SKM-1 (cell line): ENCODE data around the gene SLC10A7.

Experiments
- DNase-seq: peaks from one replicate; lab custom pipeline; 2025; ENCODE audit not compliant: unreplicated experiment; lab: John Stamatoyannopoulos, UW

The SLC10A7 gene

DNA sequence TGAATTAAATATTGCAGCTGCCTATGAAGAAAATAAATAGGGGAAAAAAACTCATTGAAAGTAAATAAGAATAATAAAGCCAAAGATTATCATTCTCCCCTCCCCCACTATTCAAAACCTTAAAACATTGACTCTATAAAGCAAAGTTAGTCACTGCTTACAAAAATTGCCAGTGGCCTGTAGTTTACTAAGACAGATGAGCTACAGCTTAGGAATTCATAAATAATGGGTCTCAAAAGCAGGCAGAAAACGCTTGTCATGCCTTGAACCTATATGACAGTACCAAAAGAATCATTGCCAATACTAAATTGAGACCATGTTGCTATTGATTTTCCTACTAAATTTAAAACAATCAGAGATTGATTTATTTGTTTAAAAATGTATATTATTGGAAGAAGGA is 78.9 kb downstream of the SLC10A7 start:
- no peak for DNase-seq

DNA sequence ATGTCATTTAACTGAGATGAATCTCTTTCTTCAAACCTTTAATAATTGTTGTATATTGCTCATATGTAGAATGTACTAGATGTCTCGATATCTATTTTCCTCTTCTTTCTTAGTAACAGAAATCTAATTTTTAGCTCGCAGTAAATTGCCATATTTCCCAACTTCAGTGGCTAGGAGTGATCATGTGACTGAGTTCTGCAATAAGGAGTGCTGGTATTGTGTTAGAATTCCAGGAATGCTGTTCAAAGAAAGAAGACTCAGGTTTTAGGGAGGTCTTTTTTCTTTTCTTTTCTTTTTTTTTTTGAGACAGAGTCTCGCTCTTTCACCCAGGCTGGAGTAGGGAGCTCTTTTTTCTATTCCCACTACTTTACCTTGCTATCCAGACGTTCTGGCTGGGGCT is 81.7 kb downstream of the SLC10A7 start:
- DNase-seq, result no peak

DNA sequence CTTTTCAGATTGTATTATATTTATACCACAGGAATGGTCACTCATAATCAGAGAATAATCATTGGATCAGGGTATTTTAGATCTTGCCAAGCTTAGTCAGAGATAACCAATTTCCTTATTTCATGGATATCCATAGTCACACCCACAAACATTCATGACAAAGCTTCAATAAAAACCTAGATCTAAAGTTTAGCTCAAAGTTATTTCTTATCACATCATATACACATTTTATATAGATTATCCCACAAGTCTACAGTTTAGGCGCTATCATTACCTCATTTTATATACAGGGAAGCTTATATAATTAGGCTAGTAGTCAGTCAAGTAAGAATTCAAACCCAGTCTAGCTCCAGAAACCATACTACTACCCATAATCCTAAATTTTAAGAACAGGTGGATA is 82.3 kb downstream of the SLC10A7 start:
- DNase-seq, result no peak

DNA sequence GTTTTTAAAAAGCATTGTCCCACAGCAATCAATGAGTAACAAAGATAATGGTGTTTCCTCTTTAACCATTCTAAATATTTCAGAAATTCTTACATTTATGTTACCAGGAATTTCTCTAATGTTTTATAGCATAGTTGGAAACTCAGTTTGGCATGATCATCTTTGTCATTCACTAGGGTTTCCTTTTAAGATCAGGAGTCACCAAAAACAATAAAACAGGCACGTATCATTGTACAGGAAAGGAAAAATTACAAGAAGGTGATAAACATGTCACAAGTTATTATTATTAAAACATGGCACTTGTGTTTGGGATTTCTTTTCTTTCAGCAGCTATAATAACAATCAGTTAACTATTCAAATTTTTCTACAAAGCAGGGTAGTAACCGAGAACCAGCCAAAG is 84.0 kb downstream of the SLC10A7 start:
- DNase-seq, result no peak

DNA sequence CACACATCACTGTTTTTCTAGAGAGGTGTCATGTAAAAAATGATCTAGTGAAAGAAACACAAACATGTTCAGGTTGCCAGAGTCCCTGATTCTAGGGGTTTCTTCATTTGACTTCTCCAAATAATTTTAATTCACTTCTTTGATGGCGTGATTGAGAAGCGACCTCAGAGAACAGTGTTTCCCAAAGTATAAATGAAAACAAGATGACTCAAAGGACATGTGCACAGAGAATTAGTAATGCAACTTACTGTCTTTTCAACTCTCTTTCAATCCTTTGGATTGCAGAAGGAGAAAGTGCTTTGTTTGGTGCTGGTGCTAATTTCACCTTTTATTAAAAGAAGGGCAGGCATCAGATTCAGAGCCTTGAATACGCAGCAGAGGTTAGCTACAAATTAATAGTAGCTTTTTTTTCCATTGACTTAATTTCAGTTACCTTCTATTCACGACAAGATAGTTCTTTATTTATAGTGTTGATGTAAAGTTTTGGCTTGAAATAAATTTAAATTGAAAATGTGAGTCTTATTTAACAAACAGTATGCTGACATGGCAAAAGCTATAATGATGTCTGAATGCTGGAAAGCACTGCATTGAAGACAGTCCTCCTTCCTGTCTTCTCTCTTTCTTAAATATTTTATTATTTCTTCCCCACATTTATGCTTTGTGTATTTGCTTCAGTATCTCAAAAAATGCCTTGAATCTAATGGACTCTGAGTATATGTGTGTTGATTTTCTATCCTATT is 85.1 kb downstream of the SLC10A7 start:
- no peak for DNase-seq

DNA sequence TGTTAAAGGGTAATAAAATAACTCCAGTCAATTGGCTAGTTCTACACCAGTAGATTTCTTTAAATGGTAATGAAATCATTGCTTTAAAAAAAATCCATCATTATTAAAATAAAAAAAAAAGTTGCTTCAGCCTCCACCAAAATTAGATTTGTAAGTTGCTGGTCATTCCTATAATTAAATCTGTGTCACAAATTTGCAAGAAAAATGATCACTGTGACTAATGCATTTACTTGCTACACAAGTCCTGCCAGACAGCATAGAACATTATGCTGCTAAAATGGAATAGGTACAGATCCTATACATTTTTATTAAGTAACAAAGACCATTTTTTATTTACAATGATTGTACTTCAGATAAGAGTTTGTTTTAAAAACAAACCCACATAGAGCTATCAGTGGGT is 85.8 kb downstream of the SLC10A7 start:
- DNase-seq, result no peak

DNA sequence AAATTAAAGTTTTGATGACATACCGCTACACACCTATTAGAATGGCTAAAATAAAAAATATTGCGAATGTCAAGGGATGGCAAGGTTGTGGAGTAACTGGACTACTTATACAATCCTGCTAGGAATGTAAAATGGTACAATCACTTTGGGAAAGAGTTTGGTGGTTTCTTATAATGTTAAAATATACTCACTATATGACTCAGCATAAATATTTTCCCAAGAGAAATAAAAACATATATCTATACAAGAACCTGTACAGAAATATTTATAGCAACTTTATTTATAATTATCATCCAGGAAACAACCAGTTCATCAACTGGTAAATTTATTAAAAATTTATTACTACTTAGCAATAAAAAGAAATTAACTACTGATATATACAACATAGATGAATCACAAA is 89.7 kb downstream of the SLC10A7 start:
- no peak for DNase-seq

DNA sequence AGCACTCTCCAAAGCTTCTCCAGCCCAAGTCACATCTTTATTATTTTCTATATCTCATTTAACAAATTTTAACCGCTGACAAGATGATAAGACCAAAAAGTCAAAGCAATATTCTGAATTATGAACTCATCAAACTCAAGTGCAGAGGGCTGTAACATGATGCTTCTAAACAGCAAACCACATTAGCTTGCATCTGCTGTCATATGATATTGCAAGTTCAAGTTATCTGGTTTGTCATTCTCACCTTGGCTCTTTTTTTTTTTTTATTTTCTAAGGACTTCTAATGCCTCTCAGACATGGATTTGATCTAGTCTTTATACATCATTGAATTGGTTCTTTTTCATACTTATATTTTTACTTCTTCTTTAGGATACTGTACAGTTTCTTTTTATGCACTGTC is 93.4 kb downstream of the SLC10A7 start:
- DNase-seq, result no peak

DNA sequence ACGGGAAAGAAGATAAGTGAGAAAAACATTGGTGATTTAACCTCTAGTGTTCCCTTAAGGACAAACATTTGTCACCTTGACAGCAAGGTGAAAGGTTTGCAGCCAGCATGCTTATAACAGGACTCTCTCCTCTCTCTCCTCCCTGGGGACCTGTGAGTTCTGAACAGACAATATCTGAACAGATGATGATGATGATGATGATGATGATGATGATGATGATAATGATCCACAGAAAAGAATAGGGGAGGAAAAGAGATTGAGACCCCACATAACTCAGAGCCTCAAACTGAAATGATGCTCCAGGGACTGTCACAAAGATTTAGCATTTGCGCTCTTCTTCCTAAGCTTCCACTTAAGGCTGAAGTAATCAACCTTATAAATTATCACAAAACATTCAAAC is 103.9 kb downstream of the SLC10A7 start:
- DNase-seq, result no peak

DNA sequence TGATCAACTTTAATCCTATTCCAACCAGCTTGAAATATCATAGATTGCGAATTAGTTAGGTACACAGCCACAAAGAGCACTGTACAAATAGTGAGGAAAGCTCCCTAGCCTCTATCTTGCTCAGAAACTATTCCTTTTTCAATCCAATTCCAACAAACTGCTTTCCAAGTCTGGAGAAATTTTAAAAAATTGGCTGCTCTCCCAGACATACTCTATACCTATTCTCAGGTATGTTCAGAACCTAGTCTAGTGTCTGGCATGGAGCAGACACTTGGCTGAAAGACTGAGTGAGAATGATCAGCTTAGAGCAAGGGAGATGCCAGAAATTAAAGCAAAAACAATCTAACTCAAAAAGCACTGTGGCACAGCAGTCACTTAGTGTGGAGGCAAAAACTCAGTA is 105.9 kb downstream of the SLC10A7 start:
- no peak for DNase-seq

DNA sequence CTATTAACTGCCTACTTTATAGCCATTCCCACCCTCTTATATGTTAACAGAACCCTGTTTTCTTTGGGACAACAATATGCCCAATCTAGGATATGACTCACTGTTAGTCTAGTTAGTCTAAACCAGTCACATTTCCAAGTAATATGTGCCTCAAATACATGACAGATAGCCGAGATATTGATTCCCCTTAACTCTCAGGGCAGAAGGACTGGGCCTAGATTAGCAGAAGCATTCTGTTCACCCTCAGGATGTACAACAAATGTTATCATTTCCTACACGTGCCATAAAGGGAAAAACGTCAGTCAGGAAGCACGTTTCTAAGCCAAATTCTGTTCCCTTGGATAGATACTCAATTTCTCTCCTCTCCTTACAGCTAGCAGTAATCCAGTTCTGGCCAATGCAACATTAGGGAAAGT is 114.1 kb downstream of the SLC10A7 start:
- no peak for DNase-seq

DNA sequence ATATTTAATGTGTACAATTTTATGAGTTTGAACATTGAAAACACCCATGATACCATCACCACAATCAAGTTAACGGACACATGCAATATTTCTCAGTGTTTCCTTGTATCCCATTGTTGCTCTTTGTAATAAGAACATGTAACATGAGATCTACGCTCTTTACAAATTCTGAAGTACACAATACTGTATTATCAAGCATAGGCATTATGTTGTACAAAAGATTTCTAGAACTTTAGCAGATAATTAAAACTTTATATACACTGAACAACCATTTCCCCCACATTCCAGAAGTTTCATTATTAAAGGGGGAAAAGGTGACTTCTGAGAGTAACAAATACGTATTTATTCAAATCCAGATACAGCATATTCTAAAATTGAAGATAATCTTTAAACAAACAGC is 114.5 kb downstream of the SLC10A7 start:
- DNase-seq, result no peak

DNA sequence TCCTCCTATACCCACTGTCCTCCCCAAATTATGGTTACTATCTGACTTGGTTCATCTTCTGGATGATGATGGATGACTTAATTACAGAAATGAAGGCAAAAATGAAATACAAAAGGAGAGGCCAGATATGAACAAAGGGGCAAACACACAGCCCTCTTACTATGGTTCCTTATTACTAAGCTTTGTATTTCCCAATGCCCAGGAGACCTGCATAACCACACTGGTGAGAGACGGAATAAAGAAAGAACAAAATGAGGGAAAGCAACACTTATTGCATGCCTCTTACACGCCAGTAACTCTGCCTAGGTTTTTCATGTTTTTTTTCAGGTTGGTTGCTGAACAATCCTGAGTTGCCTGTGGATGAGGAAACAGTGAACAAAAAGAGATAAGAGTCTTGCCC is 120.5 kb downstream of the SLC10A7 start:
- DNase-seq, result no peak

DNA sequence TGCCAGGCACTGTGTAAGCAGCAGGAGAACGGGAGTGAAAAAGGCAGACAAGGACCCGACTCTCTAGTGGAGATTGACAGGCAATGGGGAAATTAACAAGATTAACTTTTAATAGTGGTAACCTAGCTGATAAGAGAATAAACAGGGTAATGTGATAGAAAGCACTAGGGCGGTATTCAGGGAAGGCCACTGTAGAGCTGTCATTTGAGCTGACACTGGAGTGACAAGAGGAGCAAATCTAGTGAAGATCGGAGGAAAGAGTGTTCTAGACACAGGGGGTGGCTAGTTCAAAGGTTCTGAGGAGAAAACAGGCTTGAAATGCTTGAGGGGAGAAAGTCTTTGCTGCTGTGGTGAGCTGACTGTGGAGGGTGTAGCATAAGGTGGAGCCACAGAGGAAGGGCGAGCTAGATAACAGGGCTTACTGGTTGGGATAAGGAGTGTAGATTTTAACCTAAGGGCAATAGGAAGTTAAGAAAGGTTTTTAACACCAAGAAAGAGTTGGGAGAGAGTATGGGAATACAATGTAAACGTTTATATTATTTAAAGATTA is 122.8 kb downstream of the SLC10A7 start:
- no peak for DNase-seq

DNA sequence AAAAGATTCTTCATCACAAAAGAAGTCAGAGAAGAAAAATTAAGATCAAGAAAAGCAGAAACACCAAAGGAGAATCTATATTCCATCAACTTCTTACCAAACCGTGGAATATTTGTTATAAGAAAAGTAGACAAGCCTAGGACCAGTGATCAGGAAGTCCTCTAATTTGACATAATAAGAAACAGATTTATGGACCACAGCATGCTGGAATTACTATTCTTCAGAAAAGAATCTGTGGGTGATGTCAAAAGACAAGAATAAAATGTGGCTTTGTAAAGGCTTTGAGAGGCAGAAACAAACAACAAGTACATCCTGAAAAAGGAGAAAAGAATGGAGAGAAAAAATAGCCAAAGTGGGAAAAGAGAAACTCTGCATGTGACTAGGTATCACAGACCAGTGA is 123.3 kb downstream of the SLC10A7 start:
- DNase-seq, result no peak

DNA sequence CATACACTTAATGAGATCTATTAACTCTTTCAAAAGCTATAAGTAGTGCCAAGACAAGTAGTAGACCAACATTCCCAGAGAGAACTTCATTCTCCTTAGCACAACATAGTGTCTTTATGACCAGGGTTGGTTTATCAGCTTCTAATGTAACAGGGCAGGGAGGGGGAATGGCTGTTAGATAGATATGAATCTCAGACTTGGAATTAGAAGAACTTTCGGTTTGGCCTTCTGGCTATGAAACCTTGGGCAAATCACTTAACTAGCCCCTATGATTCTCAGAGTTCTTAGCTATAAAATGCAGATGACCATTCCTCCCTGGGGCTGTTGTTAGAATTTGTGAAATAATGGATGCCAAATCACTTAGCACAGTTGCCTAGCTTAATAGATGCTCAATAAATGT is 132.2 kb downstream of the SLC10A7 start:
- DNase-seq, result no peak

DNA sequence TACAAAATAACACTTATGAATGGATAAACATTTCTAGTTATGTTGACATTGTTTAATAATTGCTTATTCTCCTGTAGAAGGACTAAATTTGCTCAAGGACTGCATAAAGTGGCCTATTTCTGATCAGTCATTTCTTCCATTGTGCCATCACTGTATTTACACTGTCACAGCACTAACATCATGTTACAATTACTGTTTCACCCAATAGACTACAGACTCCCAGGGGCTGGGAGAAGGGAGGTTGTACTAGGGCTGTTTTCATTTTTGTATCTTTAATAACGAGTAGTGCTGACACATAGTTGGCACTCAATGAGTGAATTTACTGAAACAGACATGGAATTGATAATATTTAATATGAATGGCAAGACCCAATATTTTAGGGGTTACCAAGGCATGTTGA is 139.5 kb downstream of the SLC10A7 start:
- no peak for DNase-seq

DNA sequence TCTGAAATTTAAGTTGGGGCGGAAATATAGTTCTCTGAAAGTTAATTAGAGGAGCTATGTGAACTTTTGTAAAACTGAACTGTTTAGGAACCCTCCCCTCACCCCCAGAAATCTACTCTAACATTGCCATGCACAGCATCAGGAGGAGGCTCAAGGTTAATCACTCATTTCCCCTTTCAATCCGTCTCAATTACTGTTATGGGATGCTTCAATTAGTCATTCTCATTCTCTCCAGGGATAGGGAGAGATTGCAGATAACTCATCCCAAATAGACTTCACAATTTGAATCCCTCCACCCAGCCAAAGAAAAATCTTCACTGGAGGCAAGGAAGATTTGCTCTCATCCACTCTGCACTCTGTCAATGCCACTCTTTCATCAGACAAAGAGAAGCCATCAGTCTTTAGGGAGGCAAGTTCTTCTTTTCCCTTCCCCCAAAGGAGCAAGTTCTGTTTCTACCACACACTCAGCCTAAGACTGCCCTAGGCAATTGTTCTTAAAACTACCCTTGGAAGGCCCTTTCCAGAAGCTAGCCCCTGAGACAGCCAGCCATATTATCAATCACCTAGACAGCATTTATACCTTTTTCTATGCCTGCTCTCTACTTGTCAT is 140.4 kb downstream of the SLC10A7 start:
- no peak for DNase-seq

DNA sequence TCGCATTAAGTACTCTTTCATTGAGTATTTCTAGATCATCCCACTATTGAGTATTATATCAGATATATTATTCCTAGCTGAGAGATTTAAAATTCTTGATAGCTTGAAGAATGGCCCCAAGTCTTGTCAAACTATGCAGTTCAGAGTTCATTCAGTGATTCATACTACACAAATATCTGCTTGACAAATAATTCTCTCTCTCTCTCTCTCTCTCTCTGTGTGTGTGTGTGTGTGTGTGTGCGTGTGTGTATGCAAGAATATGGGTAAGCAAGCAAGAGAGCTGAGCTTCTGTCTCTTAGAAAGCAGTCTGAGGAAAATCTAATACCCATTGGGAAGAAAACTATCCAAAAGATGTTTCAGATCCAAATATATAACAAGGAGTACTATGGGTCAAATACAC is 142.0 kb downstream of the SLC10A7 start:
- no peak for DNase-seq

DNA sequence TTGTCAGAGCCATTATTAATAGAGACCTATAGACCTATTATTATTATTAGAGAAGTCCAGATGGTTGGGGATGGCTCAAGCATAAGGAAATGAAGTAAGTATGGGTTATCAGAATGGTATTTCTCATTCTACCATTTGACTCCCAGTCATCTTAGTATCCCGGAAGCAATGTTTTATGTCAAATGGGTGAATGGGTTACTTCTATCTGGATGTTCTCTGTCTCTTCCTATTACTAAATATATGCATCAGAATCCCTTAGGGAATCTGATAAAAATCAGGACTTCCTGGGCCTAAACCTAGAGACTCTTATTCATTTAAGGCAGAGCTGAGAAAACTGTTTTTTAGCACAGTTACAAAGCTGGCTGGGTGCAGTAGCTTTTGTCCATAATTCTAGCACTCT is 149.9 kb downstream of the SLC10A7 start:
- DNase-seq, result no peak

DNA sequence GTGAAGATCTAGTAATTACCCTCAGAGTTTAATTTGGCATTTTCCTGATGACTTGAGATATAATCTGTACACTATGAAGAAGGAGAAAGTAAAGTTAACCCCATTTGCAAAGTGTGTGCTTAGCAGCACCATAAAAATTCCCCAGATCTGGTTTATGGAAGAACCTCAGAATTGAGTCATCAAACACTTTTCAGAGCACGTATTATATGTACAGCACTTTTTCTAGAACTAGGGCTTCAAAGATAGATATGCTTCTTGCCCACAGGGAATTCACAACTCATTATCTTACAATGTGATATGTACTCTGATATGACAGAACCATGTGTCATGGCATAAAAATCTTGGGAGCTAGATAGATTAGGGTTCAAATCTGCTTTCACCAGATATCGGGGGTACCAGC is 150.9 kb downstream of the SLC10A7 start:
- no peak for DNase-seq

DNA sequence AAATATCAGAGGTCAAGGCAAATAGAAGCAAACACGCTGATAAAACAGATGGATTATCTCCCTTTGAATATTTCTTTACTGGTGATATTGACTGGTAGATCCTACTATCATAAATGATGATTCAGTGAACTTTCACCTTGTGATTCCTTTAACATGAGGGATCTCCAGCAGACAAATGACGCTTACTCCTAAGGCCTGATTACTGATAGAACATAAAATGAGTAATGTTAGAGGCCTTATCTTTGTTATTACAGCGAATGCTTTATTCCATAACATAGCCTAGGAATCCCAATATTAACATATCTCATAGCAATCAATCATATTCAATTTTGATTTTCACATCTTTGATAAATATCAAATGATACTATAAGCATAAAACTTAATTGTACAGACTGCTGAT is 152.3 kb downstream of the SLC10A7 start:
- DNase-seq, result no peak

DNA sequence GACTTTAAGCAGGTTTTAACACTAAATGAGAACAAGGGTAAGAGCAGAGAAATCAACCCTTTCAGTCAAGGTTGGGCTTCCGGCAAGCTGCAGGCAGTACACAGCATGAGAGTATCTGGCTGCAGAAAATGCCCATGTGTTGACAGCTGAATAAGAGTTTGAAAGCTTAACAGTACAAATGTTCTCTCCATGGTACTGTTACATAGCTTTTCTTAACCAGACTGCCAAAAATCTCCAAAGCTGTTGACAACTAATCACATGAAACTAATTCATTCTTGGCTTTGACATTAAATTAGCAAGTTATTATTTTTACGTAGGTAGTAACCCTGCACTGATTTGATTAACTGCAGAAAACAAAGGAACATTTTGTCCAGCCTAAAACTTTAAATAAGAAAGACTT is 153.5 kb downstream of the SLC10A7 start:
- no peak for DNase-seq
